ENCODE measurements around the gene NELFB.

NELFB gene

GRCh38 chr9:137293094-137293481 is 38.0 kb downstream of the NELFB start (continued):
- TF ChIP-seq CREB5 (CRISPR knock-in tag; IDR thresholded peaks at IDR 0.05; ENCODE audit: low read depth) (no peak), PPARA (CRISPR knock-in tag; IDR thresholded peaks at IDR 0.05; ENCODE audit: borderline replicate concordance) (no peak), ZNF70 (CRISPR knock-in tag; IDR thresholded peaks at IDR 0.05) (no peak), ZFP3 (CRISPR knock-in tag; IDR thresholded peaks at IDR 0.05) (no peak), CSDC2 (CRISPR knock-in tag; IDR thresholded peaks at IDR 0.05) (no peak)

GRCh38 chr9:137293482-137294090 is 38.5 kb downstream of the NELFB start:
- no peak for ATAC-seq

GRCh38 chr9:137294091-137294680 is 39.1 kb downstream of the NELFB start:
- TF ChIP-seq ISL1 (CRISPR knock-in tag; IDR thresholded peaks at IDR 0.05), result no peak
- peak; percentile 65 for ATAC-seq

More at GRCh38 chr9:137293482-137294090, 38.5 kb downstream of the NELFB start:
- TF ChIP-seq BACH2 (CRISPR knock-in tag; IDR thresholded peaks at IDR 0.05; ENCODE audit: borderline replicate concordance) (no peak), ZFP3 (CRISPR knock-in tag; IDR thresholded peaks at IDR 0.05) (no peak), ZNF70 (CRISPR knock-in tag; IDR thresholded peaks at IDR 0.05) (no peak), RARB (CRISPR knock-in tag; IDR thresholded peaks at IDR 0.05) (no peak), CSDC2 (CRISPR knock-in tag; IDR thresholded peaks at IDR 0.05) (no peak), PATZ1 (CRISPR knock-in tag; IDR thresholded peaks at IDR 0.05; ENCODE audit: borderline replicate concordance) (no peak), PPARA (CRISPR knock-in tag; IDR thresholded peaks at IDR 0.05; ENCODE audit: borderline replicate concordance) (no peak), ESRRG (CRISPR knock-in tag; IDR thresholded peaks at IDR 0.05) (no peak), ZNF8 (CRISPR knock-in tag; IDR thresholded peaks at IDR 0.05) (no peak), TOX (CRISPR knock-in tag; IDR thresholded peaks at IDR 0.05; ENCODE audit: borderline replicate concordance) (no peak), ARNTL (CRISPR knock-in tag; IDR thresholded peaks at IDR 0.05; ENCODE audit: borderline replicate concordance, low read depth) (no peak), CREB5 (CRISPR knock-in tag; IDR thresholded peaks at IDR 0.05; ENCODE audit: low read depth) (no peak), GLIS3 (CRISPR knock-in tag; IDR thresholded peaks at IDR 0.05) (no peak), OSR1 (CRISPR knock-in tag; IDR thresholded peaks at IDR 0.05) (no peak), POU6F1 (CRISPR knock-in tag; IDR thresholded peaks at IDR 0.05; ENCODE audit: borderline replicate concordance, low read depth) (no peak), ZC3H10 (CRISPR knock-in tag; IDR thresholded peaks at IDR 0.05) (no peak)

- peak; percentile 63 for ATAC-seq
- TF ChIP-seq TSHZ2 (CRISPR knock-in tag; IDR thresholded peaks at IDR 0.05) (no peak), CREB5 (CRISPR knock-in tag; IDR thresholded peaks at IDR 0.05; ENCODE audit: low read depth) (no peak), ZFP30 (CRISPR knock-in tag; IDR thresholded peaks at IDR 0.05) (no peak), POU6F1 (CRISPR knock-in tag; IDR thresholded peaks at IDR 0.05; ENCODE audit: borderline replicate concordance, low read depth) (no peak), ZNF8 (CRISPR knock-in tag; IDR thresholded peaks at IDR 0.05) (no peak), GLIS3 (CRISPR knock-in tag; IDR thresholded peaks at IDR 0.05) (no peak), ESRRG (CRISPR knock-in tag; IDR thresholded peaks at IDR 0.05) (no peak), ARNTL (CRISPR knock-in tag; IDR thresholded peaks at IDR 0.05; ENCODE audit: borderline replicate concordance, low read depth) (no peak), CSRNP3 (CRISPR knock-in tag; IDR thresholded peaks at IDR 0.05) (no peak)
Measured at GRCh38 chr9:137294681-137295237, 39.6 kb downstream of the NELFB start.
